Measurements from ENCODE around the gene GNLY. TPM values are rescaled to one million over a fixed set of nuclear protein-coding genes. Genes with fewer than 3 reads are reported as not detected.

GNLY gene
- total and polyA plus RNA-seq, 2 of the 13 experiments (the other 11 are each of a cell fraction or from before 2014, with no cell fraction given) = not detected

GRCh38 chr2:85644909-85645308 is 49.2 kb upstream of the GNLY start:
- no peaks in the 10 kb centered on the region for H3K79me2 ChIP-seq (ENCODE audit: insufficient read depth, low read length)
- H3K4me1 ChIP-seq (ENCODE audit: insufficient read depth, low read length) = no peaks in the 10 kb centered on the region
- no peak overlapping the region for H3K9ac ChIP-seq (ENCODE audit: insufficient read depth, low read depth, low read length)
- TF ChIP-seq ZNF367 (CRISPR knock-in tag; IDR thresholded peaks at IDR 0.05; ENCODE audit: borderline replicate concordance) (no peak), HBP1 (CRISPR knock-in tag; IDR thresholded peaks at IDR 0.05; ENCODE audit: low read depth) (no peak), REXO4 (CRISPR knock-in tag; IDR thresholded peaks at IDR 0.05; ENCODE audit: borderline replicate concordance) (no peak), ZNF337 (CRISPR knock-in tag; IDR thresholded peaks at IDR 0.05; ENCODE audit: borderline replicate concordance, low read depth) (no peak), SMARCE1 (IDR thresholded peaks at IDR 0.05; ENCODE audit: borderline replicate concordance) (no peak), NCOA5 (CRISPR knock-in tag; IDR thresholded peaks at IDR 0.05) (no peak), ARID5B (CRISPR knock-in tag; IDR thresholded peaks at IDR 0.05) (no peak), FOXO4 (CRISPR knock-in tag; conservative IDR thresholded peaks at IDR 0.05) (no peak), ZNF782 (CRISPR knock-in tag; IDR thresholded peaks at IDR 0.05; ENCODE audit: borderline replicate concordance) (no peak)
- intact Hi-C loops (cut with micrococcal nuclease; ENCODE audit: unreplicated experiment) (no loop called here), in situ Hi-C loops (cut with HindIII; ENCODE audit: extremely low pct_ligation_motif_present, low pct_unique_long_range_greater_than_20kb) (no loop called here)
- H3K36me3 ChIP-seq (replicated peaks in 1 of 2; ENCODE audit: control insufficient read depth in 1 of 2, insufficient read depth in 2 of 2, low read length in 2 of 2) = peaks cover 52 to 96% of the 10 kb centered on the region in 2 experiments
- DNase-seq (ENCODE audit: low spot score) (no peak), FAIRE-seq (no peak), ATAC-seq (no peak)
- no peak overlapping the region for H2AFZ ChIP-seq (ENCODE audit: low read length)
- H3K27ac ChIP-seq (ENCODE audit: extremely low read length, insufficient read depth, low read length) = no peak overlapping the region
- no peaks in the 10 kb centered on the region for H3K9me3 ChIP-seq (ENCODE audit: low read length)
- ChIA-PET POLR2A (no interaction called here), CTCF (ENCODE audit: low intra/inter-chr PET ratio, low total read pairs) (no interaction called here)
- no peak overlapping the region for H3K4me2 ChIP-seq (ENCODE audit: low read depth, low read length)
- no TSS peak for BruUV-seq (replicated peaks)
- H4K20me1 ChIP-seq (ENCODE audit: insufficient read depth, low read length) = no peaks in the 10 kb centered on the region
- no peaks in the 10 kb centered on the region for H3K27me3 ChIP-seq (ENCODE audit: control insufficient read depth in 1 of 2, insufficient read depth in 2 of 2, low read length in 2 of 2)
- 98% methylated on average over 8 of the region's 8 CpGs for WGBS (ENCODE audit: low lambda C conversion rate)
- no peak overlapping the region for H3K4me3 ChIP-seq (replicated peaks in 1 of 3; ENCODE audit: insufficient read depth in 1 of 3, low read depth in 2 of 3, low read length in 3 of 3)
